HG03060 (cell line): ENCODE data around the gene PATJ.
"Not testable (repeated sequence)": the region's sequence is repeated elsewhere in the genome, so short reads cannot be mapped to it uniquely, and the experiment has no call there.

Experiments used
- ATAC-seq: cut with Tn5 transposase; IDR thresholded peaks from one replicate; pipeline ENCODE4 v1.9.1; 2021; ENCODE audit warnings: low read depth, moderate number of reproducible peaks; ENCODE audit not compliant: unreplicated experiment

Gene PATJ

GRCh38 chr1:61741711-61742619 is at the start of gene PATJ:
PATJ (plus strand) TSS chr1:61742480; CDS start chr1:61762893, 20,413 bp downstream.
- no peak for ATAC-seq

- no peak for ATAC-seq
These were observed 42.1 kb upstream of the PATJ start for GRCh38 chr1:61699911-61700851.

- no peak for ATAC-seq
These were observed 33.0 kb upstream of the PATJ start for GRCh38 chr1:61708953-61709907.

- no peak for ATAC-seq
These were observed 32.4 kb upstream of the PATJ start for GRCh38 chr1:61709908-61710289.

- not testable (repeated sequence) for ATAC-seq
These were observed 31.0 kb upstream of the PATJ start for GRCh38 chr1:61711257-61711656.

- ATAC-seq, result no peak
These were observed 30.3 kb upstream of the PATJ start for GRCh38 chr1:61711969-61712368.

- not testable (repeated sequence) for ATAC-seq
These were observed 23.1 kb upstream of the PATJ start for GRCh38 chr1:61718996-61719663.

- ATAC-seq, result no peak
These were observed 17.8 kb upstream of the PATJ start for GRCh38 chr1:61724506-61724812.

- peak; percentile 97 for ATAC-seq
These were observed 17.2 kb upstream of the PATJ start, which contains the start of gene TM2D1 for GRCh38 chr1:61724813-61725694. TM2D1 (minus strand) TSS chr1:61725141; CDS start chr1:61725120, 21 bp downstream.

- ATAC-seq, result no peak
These were observed 14.7 kb upstream of the PATJ start for GRCh38 chr1:61727544-61727943.

- ATAC-seq, result not testable (repeated sequence)
These were observed 11.6 kb upstream of the PATJ start for GRCh38 chr1:61730679-61731078.

GRCh38 chr1:61732726-61733125 is 9.6 kb upstream of the PATJ start:
- no peak for ATAC-seq

- no peak for ATAC-seq
These were observed 1.3 kb upstream of the PATJ start for GRCh38 chr1:61740751-61741700.

GRCh38 chr1:61742620-61743430 is 545 bp downstream of the PATJ start:
- ATAC-seq, result no peak

GRCh38 chr1:61743431-61743705 is 1.1 kb downstream of the PATJ start:
- ATAC-seq, result no peak

GRCh38 chr1:61743716-61744580 is 1.7 kb downstream of the PATJ start:
- ATAC-seq, result no peak
